AG04450 (cell line): ENCODE data around the gene PPFIA4. TPM values are rescaled to one million over a fixed set of nuclear protein-coding genes. Genes with fewer than 3 reads are reported as not detected.

ENCODE experiments used
- CTCF ChIA-PET: fragments of 300-600, 350-600 bp; formaldehyde crosslinking; extraction: SDS; loops from one replicate; lab custom pipeline; 2022; ENCODE audit warnings: antibody characterized with exemption, inconsistent platforms; lab: Charles Lee
- POLR2A ChIA-PET: fragments of 350-600 bp; formaldehyde crosslinking; extraction: SDS; loops from one replicate; lab custom pipeline; 2021; ENCODE audit warnings: antibody characterized with exemption, inconsistent platforms; lab: Yijun Ruan, JAX
- DNase-seq: peaks from one replicate; pipeline ENCODE4 v3.0.0-alpha.2; 2011; ENCODE audit warnings: low read depth, low spot score
- H3K27ac ChIP-seq: one replicate; pipeline ENCODE4 v1.5.1; 2012; ENCODE audit warnings: low read depth, low read length, control low read depth
- H3K27me3 ChIP-seq: one replicate; pipeline ENCODE4 v1.6.0; 2012; ENCODE audit warnings: low read length; ENCODE audit not compliant: control insufficient read depth, insufficient read depth
- H3K4me3 ChIP-seq: 2 replicates; pipeline ENCODE4 v1.5.1; 2011; ENCODE audit warnings: mild to moderate bottlenecking, low read depth, low read length, control low read depth
- H3K9me3 ChIP-seq: 2 replicates; pipeline ENCODE4 v1.5.1; 2012; ENCODE audit warnings: low read length; ENCODE audit not compliant: control insufficient read depth, insufficient read depth
- CTCF ChIP-seq: IDR thresholded peaks from 2 replicates; pipeline ENCODE4 v1.5.1; 2011; ENCODE audit warnings: low read depth, low read length, control low read depth, inconsistent platforms
- polyA plus RNA-seq: library from polyadenylated mRNA; depleted of rRNA; stranded (reverse); fragments of >200 nt; gene quantifications from 2 replicates; pipeline ENCODE4 v1.2.3, GENCODE V29; 2011

PPFIA4 gene
- polyA plus RNA-seq, 1 experiment, result 0.82 TPM

GRCh38 chr1:203089001-203089650 lies 62.8 kb downstream of the PPFIA4 start:
- ChIA-PET POLR2A (no interaction called here), CTCF (interaction anchor here (0.6 kb wide), 1 partner anchor 81 kb away, joined by 4 read pairs; no protein-coding TSS in a partner anchor)
- H3K4me3 ChIP-seq, result no peak overlapping the region
- no peak overlapping the region for H3K27ac ChIP-seq
- TF ChIP-seq CTCF, result no peak
- peaks cover 59% of the 10 kb centered on the region for H3K27me3 ChIP-seq
- H3K9me3 ChIP-seq, result no peaks in the 10 kb centered on the region
- no peak for DNase-seq

- Histone ChIP-seq H3K9me3 (peaks cover 4% of the 10 kb centered on the region; the same call in 1 of the 2 replicates), H3K27me3 (peaks cover 59% of the 10 kb centered on the region), H3K27ac (no peak overlapping the region), H3K4me3 (no peak overlapping the region)
- no peak for DNase-seq
- no peak for TF ChIP-seq CTCF
- CTCF ChIA-PET, result no interaction called here
- POLR2A ChIA-PET, result no interaction called here
Observed at GRCh38 chr1:203089651-203090045, 63.4 kb downstream of the PPFIA4 start.

DNA sequence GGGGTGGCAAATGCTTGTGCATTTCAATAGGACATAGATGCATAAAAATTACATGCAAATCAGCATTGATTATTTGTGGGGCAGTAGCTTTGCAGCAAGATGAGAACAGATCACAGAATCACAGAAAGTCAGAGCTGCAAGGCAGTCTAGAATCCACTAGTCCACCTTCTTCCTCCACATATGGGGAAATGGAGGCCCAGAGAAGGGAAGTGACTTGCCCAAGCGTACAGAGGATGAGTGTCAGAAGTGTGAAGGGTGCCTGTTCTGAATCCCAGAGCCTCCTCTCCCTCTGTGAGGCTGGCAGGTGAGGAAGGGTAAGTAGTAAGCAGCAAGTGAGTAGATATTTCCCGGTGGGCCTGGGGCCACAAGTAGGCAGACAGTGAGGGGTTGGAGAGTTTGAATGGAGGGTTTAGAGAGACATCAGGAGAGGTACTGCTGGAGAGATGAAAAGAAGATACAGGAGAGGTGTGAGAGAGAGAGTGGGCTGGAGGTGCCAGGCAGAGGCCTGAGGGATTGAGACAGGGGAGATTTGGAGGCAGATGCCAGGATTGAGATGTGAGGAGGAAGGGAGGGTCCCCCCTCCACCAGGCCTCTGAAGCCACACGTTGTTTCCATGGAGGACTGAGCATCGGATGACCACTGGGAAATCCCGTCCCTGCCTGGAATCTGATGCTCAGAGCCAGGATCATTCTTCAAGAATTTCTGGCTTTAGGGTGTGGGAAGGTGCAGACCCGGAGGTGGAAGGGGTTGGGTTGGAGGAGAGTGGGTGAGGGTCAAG lies 64.3 kb downstream of the PPFIA4 start:
- H3K27ac ChIP-seq, result no peak overlapping the region

GRCh38 chr1:203091199-203091477 lies 64.8 kb downstream of the PPFIA4 start:
- no peak overlapping the region for H3K4me3 ChIP-seq
- TF ChIP-seq CTCF, result no peak
- peaks cover 4% of the 10 kb centered on the region; the same call in 1 of the 2 replicates for H3K9me3 ChIP-seq
- CTCF ChIA-PET, result interaction anchor here (1.1 kb wide), 1 partner anchor 27 kb away, joined by 5 read pairs; no protein-coding TSS in a partner anchor
- DNase-seq, result no peak
- peaks cover 61% of the 10 kb centered on the region for H3K27me3 ChIP-seq
- H3K27ac ChIP-seq, result no peak overlapping the region
- POLR2A ChIA-PET, result no interaction called here

More for the DNA sequence above, 64.3 kb downstream of the PPFIA4 start:
- Histone ChIP-seq H3K27me3 (peaks cover 62% of the 10 kb centered on the region), H3K9me3 (peaks cover 4% of the 10 kb centered on the region; the same call in 1 of the 2 replicates), H3K4me3 (no peak overlapping the region)
- CTCF ChIA-PET, result interaction anchor here (1.1 kb wide), 1 partner anchor 28 kb away, joined by 5 read pairs; no protein-coding TSS in a partner anchor
- no peak for TF ChIP-seq CTCF
- POLR2A ChIA-PET, result no interaction called here
- no peak for DNase-seq
